GM12878 (cell line): Measurements from ENCODE around the gene EIF4H. TPM values are rescaled to one million over a fixed set of nuclear protein-coding genes. Genes with fewer than 3 reads are reported as not detected.
A peak's percentile ranks its signal among the peaks of the same experiment; 100 is the strongest.

Experiments used
- ATAC-seq: fragments of 200-7000 bp; cut with Tn5 transposase; 3 replicates; pipeline ENCODE4 v1.9.1; 2020; ENCODE audit warnings: mild to moderate bottlenecking, moderate library complexity
- BruUV-seq: library from RNA; stranded (reverse); fragments of 400-500 nt; replicated peaks from 2 replicates; lab custom pipeline; 2021; lab: Mats Ljungman, UMichigan
- CTCF ChIA-PET: fragments of 300-600 bp; sonication (Branson Sonifier 250); formaldehyde crosslinking; extraction: SDS; loops from one replicate; lab custom pipeline; 2021; ENCODE audit warnings: inconsistent platforms; lab: Yijun Ruan, JAX
- POLR2A ChIA-PET: fragments of 350-600 bp; formaldehyde crosslinking; extraction: SDS; loops from one replicate; lab custom pipeline; 2021; ENCODE audit warnings: inconsistent platforms; lab: Charles Lee
- RAD21 ChIA-PET: fragments of 300-600 bp; sonication (Branson Sonifier 250); formaldehyde crosslinking; loops from one replicate; lab custom pipeline; 2023; ENCODE audit warnings: antibody characterized with exemption; ENCODE audit not compliant: unreplicated experiment; lab: Charles Lee
- SMC1A ChIA-PET: fragments of 300-600 bp; sonication (Branson Sonifier 250); formaldehyde crosslinking; loops from one replicate; lab custom pipeline; 2023; ENCODE audit not compliant: unreplicated experiment, uncharacterized antibody; lab: Charles Lee
- DNase-seq: peaks from one replicate; pipeline ENCODE4 v3.0.0-alpha.2; 2011; ENCODE audit warnings: low read depth, low spot score
- FAIRE-seq: peaks from 3 replicates; lab custom pipeline; 2011; peaks lifted over from hg19 to GRCh38; lab: Jason Lieb, UNC
- H2AFZ ChIP-seq: 2 replicates; pipeline ENCODE4 v1.6.0; 2011; ENCODE audit warnings: low read depth, low read length, control low read depth; ENCODE audit not compliant: control insufficient read depth
- H3K27ac ChIP-seq: 2 replicates; pipeline ENCODE4 v1.5.1; 2011; ENCODE audit warnings: control low read depth; ENCODE audit not compliant: control insufficient read depth, insufficient read depth
- H3K27me3 ChIP-seq, 2 experiments: replicated peaks in 1 of 2; 2 replicates each; pipeline versions ENCODE4 v1.6.0 to v1.6.1; 2011; ENCODE audit warnings: low read length in 1 of 2; ENCODE audit not compliant: control insufficient read depth in 2 of 2, insufficient read depth in 2 of 2
- H3K36me3 ChIP-seq, 2 experiments: 2 replicates each; pipeline ENCODE4 v1.5.1; 2011; ENCODE audit warnings: low read length in 1 of 2; ENCODE audit not compliant: control insufficient read depth in 2 of 2, insufficient read depth in 2 of 2
- H3K4me1 ChIP-seq: 2 replicates; pipeline ENCODE4 v1.6.1; 2011; ENCODE audit warnings: mild to moderate bottlenecking, low read length, moderate library complexity, mixed read lengths; ENCODE audit not compliant: control insufficient read depth, insufficient read depth
- H3K4me2 ChIP-seq: 2 replicates; pipeline ENCODE4 v1.6.0; 2011; ENCODE audit warnings: control low read depth; ENCODE audit not compliant: control insufficient read depth, insufficient read depth
- H3K4me3 ChIP-seq: fragments of 200-600 bp; sonication (generic); 2 replicates; pipeline ENCODE4 v1.5.1; 2016
- H3K79me2 ChIP-seq: 2 replicates; pipeline ENCODE4 v1.6.0; 2011; ENCODE audit warnings: low read length; ENCODE audit not compliant: control insufficient read depth, insufficient read depth
- H3K9ac ChIP-seq: 2 replicates; pipeline ENCODE4 v1.8.0; 2011; ENCODE audit warnings: low read length, control low read depth, mixed read lengths; ENCODE audit not compliant: control insufficient read depth, insufficient read depth
- H3K9me3 ChIP-seq: replicated peaks from 3 replicates; pipeline ENCODE4 v1.5.1; 2011; ENCODE audit warnings: mild to moderate bottlenecking, low read length; ENCODE audit not compliant: control insufficient read depth, insufficient read depth
- H4K20me1 ChIP-seq: 2 replicates; pipeline ENCODE4 v1.6.0; 2011; ENCODE audit not compliant: control insufficient read depth, insufficient read depth
- BCLAF1 ChIP-seq: fragments of 450-650 bp; IDR thresholded peaks from 2 replicates; pipeline ENCODE4 v1.6.1; 2017; ENCODE audit warnings: antibody characterized with exemption, mild to moderate bottlenecking, moderate library complexity
- CBX3 ChIP-seq: fragments of 200-600 bp; sonication (generic); IDR thresholded peaks from 2 replicates; pipeline ENCODE4 v1.6.1; 2016; ENCODE audit warnings: low read depth, borderline replicate concordance
- CBX5 ChIP-seq: sonication (generic); IDR thresholded peaks from 2 replicates; pipeline ENCODE4 v1.6.1; 2016; ENCODE audit warnings: low read depth, moderate library complexity, mild to moderate bottlenecking, inconsistent platforms
- E4F1 ChIP-seq: fragments of 450-650 bp; IDR thresholded peaks from 2 replicates; pipeline ENCODE4 v1.6.1; 2018; ENCODE audit warnings: borderline replicate concordance, mild to moderate bottlenecking; ENCODE audit not compliant: partially characterized antibody
- HDAC2 ChIP-seq: fragments of 200-600 bp; sonication (generic); IDR thresholded peaks from 2 replicates; pipeline ENCODE4 v1.6.1; 2017
- IRF5 ChIP-seq: fragments of 450-650 bp; IDR thresholded peaks from 2 replicates; pipeline ENCODE4 v1.6.1; 2017; ENCODE audit warnings: borderline replicate concordance
- MLLT1 ChIP-seq: fragments of 450-650 bp; IDR thresholded peaks from 2 replicates; pipeline ENCODE4 v1.6.1; 2016; ENCODE audit warnings: mild to moderate bottlenecking
- POLR2A ChIP-seq: IDR thresholded peaks from 2 replicates; pipeline ENCODE4 v1.6.1; 2011; ENCODE audit warnings: low read depth, mild to moderate bottlenecking, low read length
- RAD21 ChIP-seq: IDR thresholded peaks from 2 replicates; pipeline ENCODE4 v1.6.1; 2011; ENCODE audit warnings: mild to moderate bottlenecking, low read depth, low read length, moderate library complexity; ENCODE audit not compliant: insufficient read depth
- SMAD1 ChIP-seq: fragments of 450-650 bp; IDR thresholded peaks from 2 replicates; pipeline ENCODE4 v1.6.1; 2018; ENCODE audit warnings: mild to moderate bottlenecking, low read depth; ENCODE audit not compliant: partially characterized antibody
- STAT1 ChIP-seq: fragments of 450-650 bp; conservative IDR thresholded peaks from 2 replicates; pipeline ENCODE4 v1.6.1; 2014; ENCODE audit warnings: antibody characterized with exemption, mild to moderate bottlenecking
- TCF12 ChIP-seq: IDR thresholded peaks from 2 replicates; pipeline ENCODE4 v1.6.1; 2011; ENCODE audit warnings: low read depth, mild to moderate bottlenecking, low read length
- ZNF274 ChIP-seq: IDR thresholded peaks from one replicate; pipeline ENCODE4 v1.8.0; 2011; ENCODE audit not compliant: insufficient read length, insufficient read depth
- WGBS: methylation state at CpG from one replicate; pipeline ENCODE4 v1.1.6; 2016; ENCODE audit warnings: low lambda C conversion rate; ENCODE audit not compliant: insufficient replicate concordance, insufficient coverage; ENCODE audit errors: missing lambda C conversion rate; 5-methylcytosine and 5-hydroxymethylcytosine counted together
- in situ Hi-C: fragments of 300-500 bp; cut with MboI; formaldehyde crosslinking; loops from 9 replicates; pipeline ENCODE4 v1.14.3; 2018; ENCODE audit warnings: mixed read lengths
- intact Hi-C: fragments of 100-400 bp; cut with micrococcal nuclease; formaldehyde crosslinking; loops from one replicate; pipeline ENCODE4 v1.14.2; 2022; ENCODE audit not compliant: unreplicated experiment
- polyA plus RNA-seq, 11 experiments: library from polyadenylated mRNA; depleted of rRNA in 4 of 11; unstranded in 6 of 11; stranded (reverse) in 5 of 11; fragments of >200 nt; fragmentation: Nextera tagmentation in 4 of 11; fragmentation: Illumina TruSeq in 1 of 11; extraction: Ambion mirVana in 4 of 11; extraction: Trizol in 1 of 11; gene quantifications; 1 replicate in 1 of 11; 2 replicates in 10 of 11; pipeline versions ENCODE4 v1.2.1 to v1.2.3, GENCODE V29; 2011 to 2016; ENCODE audit warnings: inconsistent platforms in 2 of 11, missing spikeins in 2 of 11, low read depth in 1 of 11
- total RNA-seq, 4 experiments: library from RNA; depleted of rRNA in 3 of 4; stranded (reverse); fragments of >200 nt in 3 of 4; fragmentation: Illumina TruSeq in 1 of 4; extraction: Trizol in 1 of 4; gene quantifications; 2 replicates each; pipeline versions ENCODE4 v1.2.1 to v1.2.3, GENCODE V29; 2013 to 2021

EIF4H gene
- total and polyA plus RNA-seq, 10 of the 15 experiments (the other 5 are each of a cell fraction or from before 2014, with no cell fraction given), result 9.9 to 443 (median 258) TPM

GRCh38 chr7:74228951-74229900 lies 55.1 kb downstream of the EIF4H start:
- H3K4me3 ChIP-seq, result 0 out of 2 replicates have a peak overlapping the region, but pooled peaks have one; percentile 30
- peak; percentile 18 for ATAC-seq
- H3K9me3 ChIP-seq, result no peaks in the 10 kb centered on the region; the same call in 2 of the 3 replicates
- TSS peak; percentile 83 for BruUV-seq
- 64% methylated on average over 9 of the region's 9 CpGs for WGBS
- H3K27me3 ChIP-seq, result no peaks in the 10 kb centered on the region
- H3K79me2 ChIP-seq, result no peaks in the 10 kb centered on the region; the same call in 1 of the 2 replicates
- no peak for FAIRE-seq
- intact Hi-C loops (no loop called here), in situ Hi-C loops (no loop called here)
- CTCF ChIA-PET, result interaction anchor here (0.9 to 3.6 kb wide), 4 partner anchors 11 to 159 kb away, joined by 3 to 34 read pairs (median 8); partner anchors contain the start of gene LAT2
- no peak overlapping the region for H2AFZ ChIP-seq
- RAD21 ChIA-PET, result interaction anchor here (1.0 to 6.1 kb wide), 4 partner anchors 12 to 22 kb away, joined by 4 to 36 read pairs (median 30); partner anchors contain the start of gene LAT2
- H3K9ac ChIP-seq, result no peak overlapping the region; the same call in 1 of the 2 replicates
- DNase-seq, result no peak
- no peaks in the 10 kb centered on the region for H4K20me1 ChIP-seq
- peak overlapping the region; percentile 77 for H3K27ac ChIP-seq
- POLR2A ChIA-PET, result interaction anchor here (0.5 to 3.6 kb wide), 9 partner anchors 9 to 229 kb away, joined by 3 to 37 read pairs (median 6); partner anchors contain the start of gene LAT2
- SMC1A ChIA-PET, result interaction anchor here (0.5 to 3.3 kb wide), 9 partner anchors 11 to 49 kb away, joined by 3 to 30 read pairs (median 5); partner anchors contain the start of gene LAT2
- no peak overlapping the region for H3K4me2 ChIP-seq
- peaks cover 42% of the 10 kb centered on the region for H3K4me1 ChIP-seq
- peaks cover 12 to 37% of the 10 kb centered on the region in 2 experiments for H3K36me3 ChIP-seq
- no peak for TF ChIP-seq HDAC2
- no peak for TF ChIP-seq ZNF274
- no peak for TF ChIP-seq IRF5
- TF ChIP-seq POLR2A, result peak; percentile 78
- TF ChIP-seq STAT1, result no peak
- TF ChIP-seq SMAD1, result no peak
- no peak for TF ChIP-seq BCLAF1
- TF ChIP-seq RAD21, result no peak
- TF ChIP-seq CBX5, result no peak
- TF ChIP-seq TCF12, result no peak
- TF ChIP-seq CBX3, result no peak
- no peak for TF ChIP-seq MLLT1
- no peak for TF ChIP-seq E4F1
